Activated T-helper 17 cell treated with anti-CD3 and anti-CD28 coated beads, Interleukin-2, amount 50 U/mL, for 72 hours (primary cell): ENCODE data around the gene ADORA1. TPM values are rescaled to one million over a fixed set of nuclear protein-coding genes. Genes with fewer than 3 reads are reported as not detected.

Source experiments
- ATAC-seq: fragments of 150-1000 bp; cut with Tn5 transposase; replicated peaks from 2 replicates; pipeline ENCODE4 v1.10.0; 2021; ENCODE audit warnings: mild to moderate bottlenecking, moderate library complexity
- H3K27ac Mint-ChIP-seq: one replicate; pipeline ENCODE4 v1.8.0; 2022; ENCODE audit warnings: mixed read lengths
- H3K27me3 Mint-ChIP-seq: one replicate; pipeline ENCODE4 v1.8.0; 2022; ENCODE audit warnings: mixed read lengths
- H3K36me3 Mint-ChIP-seq: one replicate; pipeline ENCODE4 v1.8.0; 2022; ENCODE audit warnings: low read depth, mild to moderate bottlenecking, mixed read lengths
- H3K4me1 Mint-ChIP-seq: one replicate; pipeline ENCODE4 v1.8.0; 2022; ENCODE audit warnings: mixed read lengths
- H3K4me3 Mint-ChIP-seq: one replicate; pipeline ENCODE4 v1.8.0; 2022; ENCODE audit warnings: mild to moderate bottlenecking, mixed read lengths
- H3K9me3 Mint-ChIP-seq: one replicate; pipeline ENCODE4 v1.8.0; 2022; ENCODE audit warnings: mixed read lengths
- total RNA-seq, 2 donors: library from RNA; stranded (reverse); gene quantifications; one replicate each; pipeline ENCODE4 v1.2.3, GENCODE V29; 2022

The ADORA1 gene
- total RNA-seq, 2 donors from 2014 or later: not detected

GRCh38 chr1:203149188-203149840 lies 21.8 kb downstream of the ADORA1 start:
- Mint-ChIP-seq H3K27ac (no peak overlapping the region), H3K4me1 (no peaks in the 10 kb centered on the region), H3K4me3 (no peak overlapping the region), H3K36me3 (no peaks in the 10 kb centered on the region), H3K9me3 (no peaks in the 10 kb centered on the region), H3K27me3 (no peaks in the 10 kb centered on the region)
- ATAC-seq: no peak

- no peaks in the 10 kb centered on the region for H3K9me3 Mint-ChIP-seq
- no peaks in the 10 kb centered on the region for H3K27me3 Mint-ChIP-seq
- H3K36me3 Mint-ChIP-seq: no peaks in the 10 kb centered on the region
- H3K4me3 Mint-ChIP-seq: no peak overlapping the region
- H3K27ac Mint-ChIP-seq: no peak overlapping the region
- no peak for ATAC-seq
- H3K4me1 Mint-ChIP-seq: no peaks in the 10 kb centered on the region
Observed at GRCh38 chr1:203150511-203151297, 23.2 kb downstream of the ADORA1 start.

DNA sequence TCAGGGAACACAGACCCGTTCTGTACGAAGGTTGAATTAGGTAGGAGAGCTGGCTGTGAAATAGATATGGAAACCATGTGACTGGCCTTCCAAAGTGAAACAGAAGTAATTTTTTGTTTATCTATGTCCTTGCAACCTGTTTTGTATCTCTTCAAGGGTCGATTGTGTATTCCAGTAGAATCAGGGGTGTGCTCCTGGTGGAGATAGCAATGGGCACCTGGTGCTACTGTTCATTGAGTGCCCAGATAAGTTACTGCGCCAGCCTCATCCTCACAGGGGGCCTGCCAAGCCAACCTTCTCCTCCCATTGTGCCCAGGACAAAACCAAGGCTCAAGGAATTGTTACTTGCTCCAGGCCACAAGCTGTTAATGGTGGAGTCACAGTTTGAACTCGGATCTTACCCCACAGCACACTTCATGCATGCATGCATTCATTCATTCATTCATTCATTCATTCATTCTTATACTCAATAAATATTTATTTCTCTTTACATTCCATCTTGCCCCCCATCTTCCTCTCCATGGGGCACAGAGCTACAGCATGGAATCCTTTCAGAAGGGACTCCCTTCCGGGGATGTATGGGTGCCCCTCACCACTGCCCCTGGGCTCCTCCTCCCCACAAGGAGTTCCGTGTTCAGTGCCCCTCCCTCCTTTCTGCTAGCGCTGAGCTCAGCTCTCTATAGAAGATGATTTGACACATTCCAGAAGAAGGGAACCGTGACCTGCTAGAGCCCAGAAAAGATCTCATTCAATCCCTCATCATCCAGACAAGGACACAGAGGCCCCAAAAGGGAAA lies 24.0 kb downstream of the ADORA1 start:
- Mint-ChIP-seq H3K4me1 (no peaks in the 10 kb centered on the region), H3K4me3 (no peak overlapping the region), H3K27me3 (peaks cover 3% of the 10 kb centered on the region), H3K27ac (no peak overlapping the region), H3K36me3 (no peaks in the 10 kb centered on the region), H3K9me3 (no peaks in the 10 kb centered on the region)
- ATAC-seq: no peak

DNA sequence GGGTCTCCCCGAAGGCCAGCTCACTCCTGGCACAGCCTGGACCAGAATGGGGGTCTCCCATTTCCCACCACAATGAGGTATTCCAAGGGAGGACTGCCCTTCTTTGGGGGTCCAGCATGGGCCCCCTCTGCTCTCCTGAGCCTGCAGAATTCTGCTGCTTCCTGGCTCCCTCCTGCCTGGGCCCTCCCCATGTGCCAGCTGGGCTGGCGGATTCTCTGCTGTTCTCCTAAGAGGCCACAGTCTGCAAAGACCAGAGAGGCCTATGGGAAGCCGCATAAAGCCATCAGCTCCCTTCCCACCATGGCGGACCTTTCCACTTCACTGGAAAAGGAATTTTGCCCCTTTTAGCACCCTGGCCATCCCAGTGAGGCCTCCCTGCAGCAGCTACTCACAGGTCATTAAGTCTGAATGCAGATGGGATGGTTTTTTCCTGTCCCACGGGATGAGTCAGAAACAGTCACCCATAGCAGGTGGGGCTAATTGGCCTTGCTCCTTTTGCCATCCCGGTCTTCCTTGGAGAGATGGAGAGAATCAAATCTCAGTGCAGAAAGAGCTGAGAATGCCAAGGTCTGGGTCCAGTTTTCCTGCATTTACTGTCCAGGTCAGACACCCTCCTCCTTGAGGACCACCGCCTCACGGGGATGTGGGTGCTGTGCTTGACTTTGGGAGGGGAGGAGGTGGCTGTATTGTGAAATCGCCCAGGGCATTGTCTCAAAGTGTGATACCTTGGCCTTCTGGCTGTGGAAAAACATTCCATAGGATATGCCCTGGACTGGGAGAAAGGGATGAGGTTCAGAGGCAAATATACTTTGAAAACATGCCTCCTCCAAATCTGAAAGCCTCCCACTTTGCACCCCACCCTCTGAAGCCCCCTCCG lies 24.9 kb downstream of the ADORA1 start:
- H3K27ac Mint-ChIP-seq: no peak overlapping the region
- no peaks in the 10 kb centered on the region for H3K4me1 Mint-ChIP-seq
- no peak for ATAC-seq
- H3K27me3 Mint-ChIP-seq: peaks cover 3% of the 10 kb centered on the region
- H3K4me3 Mint-ChIP-seq: no peak overlapping the region
- H3K9me3 Mint-ChIP-seq: no peaks in the 10 kb centered on the region
- no peaks in the 10 kb centered on the region for H3K36me3 Mint-ChIP-seq

- Mint-ChIP-seq H3K9me3 (no peaks in the 10 kb centered on the region), H3K27me3 (peaks cover 3% of the 10 kb centered on the region), H3K27ac (no peak overlapping the region), H3K36me3 (no peaks in the 10 kb centered on the region), H3K4me1 (no peaks in the 10 kb centered on the region), H3K4me3 (no peak overlapping the region)
- no peak for ATAC-seq
Observed at GRCh38 chr1:203153051-203153988, 25.8 kb downstream of the ADORA1 start.

GRCh38 chr1:203153989-203154821 lies 26.7 kb downstream of the ADORA1 start:
- Mint-ChIP-seq H3K27ac (no peak overlapping the region), H3K9me3 (no peaks in the 10 kb centered on the region), H3K36me3 (no peaks in the 10 kb centered on the region), H3K4me3 (no peak overlapping the region), H3K4me1 (no peaks in the 10 kb centered on the region), H3K27me3 (peaks cover 3% of the 10 kb centered on the region)
- ATAC-seq: peak; percentile 26

DNA sequence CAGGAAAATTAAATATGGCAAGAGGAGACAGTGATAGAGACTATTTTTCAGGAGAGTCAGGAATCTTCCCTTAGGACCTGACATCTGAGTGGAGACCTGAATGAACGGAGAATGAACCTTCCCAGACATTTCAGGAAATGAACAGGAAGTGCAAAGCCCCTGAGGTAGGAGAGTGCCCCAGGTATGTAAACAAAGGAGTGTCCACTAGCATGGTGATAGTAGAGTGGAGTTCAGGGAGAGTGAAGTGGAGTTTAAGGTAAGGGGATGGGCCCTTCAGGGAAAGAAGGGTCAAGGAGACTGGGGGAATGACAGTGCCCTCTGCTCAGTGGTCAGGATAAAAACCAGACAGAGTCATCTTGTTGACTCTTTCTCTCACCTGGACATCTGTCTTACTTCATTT lies 28.8 kb downstream of the ADORA1 start:
- H3K27ac Mint-ChIP-seq: no peak overlapping the region
- no peak for ATAC-seq

DNA sequence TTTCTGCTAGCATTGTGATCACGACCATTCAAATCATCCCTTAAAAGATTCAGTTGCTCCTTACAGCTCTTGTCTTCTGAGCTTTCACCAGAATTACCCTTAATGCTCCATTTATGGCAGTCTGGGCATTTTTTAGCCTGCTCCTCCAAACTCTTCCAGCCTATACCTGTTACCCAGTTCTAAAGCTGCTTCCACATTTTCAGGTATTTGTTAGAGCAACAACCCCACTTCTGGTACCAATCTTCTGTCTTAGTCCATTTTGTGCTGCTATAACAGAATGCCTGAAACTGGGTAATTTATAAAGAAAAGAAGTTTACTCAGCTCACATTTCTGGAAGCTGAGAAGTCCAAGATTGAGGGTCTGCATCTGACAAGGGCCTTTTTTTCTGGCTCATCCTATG lies 30.9 kb downstream of the ADORA1 start:
- peaks cover 12% of the 10 kb centered on the region for H3K27me3 Mint-ChIP-seq
- no peak overlapping the region for H3K4me3 Mint-ChIP-seq
- no peaks in the 10 kb centered on the region for H3K4me1 Mint-ChIP-seq
- no peak overlapping the region for H3K27ac Mint-ChIP-seq
- ATAC-seq: no peak
- no peaks in the 10 kb centered on the region for H3K36me3 Mint-ChIP-seq
- no peaks in the 10 kb centered on the region for H3K9me3 Mint-ChIP-seq

More for the DNA sequence above, 28.8 kb downstream of the ADORA1 start:
- peaks cover 7% of the 10 kb centered on the region for H3K27me3 Mint-ChIP-seq
- no peaks in the 10 kb centered on the region for H3K9me3 Mint-ChIP-seq
- H3K4me3 Mint-ChIP-seq: no peak overlapping the region
- no peaks in the 10 kb centered on the region for H3K4me1 Mint-ChIP-seq
- H3K36me3 Mint-ChIP-seq: no peaks in the 10 kb centered on the region

- Mint-ChIP-seq H3K9me3 (no peaks in the 10 kb centered on the region), H3K4me1 (no peaks in the 10 kb centered on the region), H3K27me3 (peaks cover 12% of the 10 kb centered on the region), H3K4me3 (no peak overlapping the region), H3K36me3 (no peaks in the 10 kb centered on the region), H3K27ac (no peak overlapping the region)
- no peak for ATAC-seq
Observed at GRCh38 chr1:203158960-203159665, 31.6 kb downstream of the ADORA1 start.

- Mint-ChIP-seq H3K36me3 (no peaks in the 10 kb centered on the region), H3K9me3 (no peaks in the 10 kb centered on the region), H3K4me3 (no peak overlapping the region), H3K27ac (no peak overlapping the region), H3K27me3 (peaks cover 16% of the 10 kb centered on the region), H3K4me1 (no peaks in the 10 kb centered on the region)
- no peak for ATAC-seq
Observed at GRCh38 chr1:203159844-203160243, 32.3 kb downstream of the ADORA1 start.

DNA sequence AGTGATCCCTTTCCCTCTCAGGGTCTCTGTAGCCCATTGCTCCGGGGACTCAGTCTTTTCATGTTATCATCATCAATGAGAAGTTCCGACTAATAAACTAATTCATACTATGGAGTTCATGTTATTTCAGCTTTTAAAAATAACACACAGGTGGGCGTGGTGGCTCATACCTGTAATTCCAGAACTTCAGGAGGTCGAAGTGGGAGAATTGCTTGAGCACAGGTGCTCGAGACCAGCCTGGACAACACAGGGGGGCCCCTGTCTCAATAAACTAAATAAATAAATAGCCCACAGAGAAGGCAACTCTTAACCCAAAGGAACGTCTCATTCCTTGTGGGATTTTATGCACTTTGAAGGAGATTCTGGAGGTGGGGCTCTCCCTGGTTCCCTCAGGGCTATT lies 33.6 kb downstream of the ADORA1 start:
- ATAC-seq: no peak
- no peak overlapping the region for H3K27ac Mint-ChIP-seq

GRCh38 chr1:203161703-203162102 lies 34.2 kb downstream of the ADORA1 start:
- H3K36me3 Mint-ChIP-seq: no peaks in the 10 kb centered on the region
- no peak for ATAC-seq
- no peaks in the 10 kb centered on the region for H3K4me1 Mint-ChIP-seq
- H3K4me3 Mint-ChIP-seq: no peak overlapping the region
- H3K27ac Mint-ChIP-seq: no peak overlapping the region
- no peaks in the 10 kb centered on the region for H3K9me3 Mint-ChIP-seq
- H3K27me3 Mint-ChIP-seq: peaks cover 16% of the 10 kb centered on the region

More for the DNA sequence above, 33.6 kb downstream of the ADORA1 start:
- H3K4me3 Mint-ChIP-seq: no peak overlapping the region
- peaks cover 17% of the 10 kb centered on the region for H3K27me3 Mint-ChIP-seq
- H3K4me1 Mint-ChIP-seq: no peaks in the 10 kb centered on the region
- H3K36me3 Mint-ChIP-seq: no peaks in the 10 kb centered on the region
- H3K9me3 Mint-ChIP-seq: no peaks in the 10 kb centered on the region
